ENCODE results near the gene CDKN1A. TPM values are rescaled to one million over a fixed set of nuclear protein-coding genes. Genes with fewer than 3 reads are reported as not detected.

Gene CDKN1A
- total and polyA plus RNA-seq, 12 donors = 23.3 to 357 (median 61.2) TPM

DNA sequence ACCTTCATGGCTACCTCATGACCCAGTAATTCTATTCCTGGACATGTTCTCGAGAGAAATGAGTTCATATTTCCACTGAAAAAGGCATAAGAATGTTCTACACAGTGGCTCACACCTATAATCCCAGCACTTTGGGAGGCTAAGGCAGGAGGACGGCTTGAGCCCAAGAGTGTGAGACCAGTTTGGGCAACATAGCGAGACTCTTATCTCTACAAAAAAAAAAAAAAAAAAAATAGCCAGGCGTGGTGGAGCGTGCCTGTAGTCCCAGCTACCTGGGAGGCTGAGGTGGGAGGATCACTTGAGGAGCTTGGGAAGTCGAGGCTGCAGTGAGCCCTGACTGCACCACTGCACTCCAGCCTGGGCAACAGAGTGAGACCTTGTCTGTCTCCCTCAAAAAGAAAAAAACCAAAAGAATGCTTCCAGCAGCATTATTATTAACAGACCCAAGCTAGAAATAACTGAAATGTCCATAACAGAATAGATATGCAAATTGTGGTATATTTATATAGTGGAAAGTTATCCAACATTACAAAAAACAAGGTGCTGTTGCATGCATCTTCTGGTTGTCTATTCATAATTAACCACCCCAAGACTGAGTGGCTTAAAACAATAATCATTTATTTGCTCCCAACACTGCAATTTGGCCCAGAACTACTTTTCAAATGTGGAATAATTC lies 9.7 kb downstream of the CDKN1A start:
- H3K4me3 ChIP-seq = no peak overlapping the region
- H3K9me3 ChIP-seq = no peaks in the 10 kb centered on the region
- H3K36me3 ChIP-seq = peaks cover 0 to 47% (median 37%) of the 10 kb centered on the region in 9 donors
- ATAC-seq = no peak
- intact Hi-C loops (cut with DNase I) = loop anchor here in 4 of 10 donors (5.0 to 10.0 kb wide), 4 partner anchors 66 to 263 kb away; no protein-coding TSS in a partner anchor
- H3K27me3 ChIP-seq = no peaks in the 10 kb centered on the region
- WGBS, 2 donors = 92 to 96% methylated on average over 6 of the region's 6 CpGs
- H3K4me1 ChIP-seq = peaks cover 0 to 49% (median 26%) of the 10 kb centered on the region in 9 donors
- no peak for DNase-seq
- H3K27ac ChIP-seq = no peak overlapping the region
- TF ChIP-seq CTCF (IDR thresholded peaks at IDR 0.05) = no peak

- intact Hi-C loops (cut with DNase I) = loop anchor here in 4 of 10 donors (5.0 to 10.0 kb wide), 4 partner anchors 66 to 264 kb away; no protein-coding TSS in a partner anchor
- Histone ChIP-seq H3K4me3 (no peak overlapping the region), H3K27ac (no peak overlapping the region), H3K36me3 (peaks cover 0 to 42% (median 37%) of the 10 kb centered on the region in 9 donors), H3K4me1 (peaks cover 0 to 48% (median 23%) of the 10 kb centered on the region in 9 donors), H3K27me3 (no peaks in the 10 kb centered on the region), H3K9me3 (no peaks in the 10 kb centered on the region)
- WGBS, 2 donors = 90% methylated on average over 5 of the region's 5 CpGs
- TF ChIP-seq CTCF (IDR thresholded peaks at IDR 0.05) = no peak
- ATAC-seq (no peak), DNase-seq (no peak)
Measured at GRCh38 chr6:36688739-36689075, 10.2 kb downstream of the CDKN1A start.

GRCh38 chr6:36691011-36691410 lies 12.5 kb downstream of the CDKN1A start:
- intact Hi-C loops (cut with DNase I) = loop anchor here in 2 of 10 donors (5.0 to 10.0 kb wide), 3 partner anchors 36 to 66 kb away; no protein-coding TSS in a partner anchor
- Histone ChIP-seq H3K4me1 (peaks cover 0 to 25% (median 17%) of the 10 kb centered on the region in 9 donors), H3K36me3 (peaks cover 0 to 19% (median 13%) of the 10 kb centered on the region in 9 donors), H3K9me3 (no peaks in the 10 kb centered on the region), H3K27me3 (no peaks in the 10 kb centered on the region), H3K4me3 (no peak overlapping the region), H3K27ac (no peak overlapping the region)
- no peak for TF ChIP-seq CTCF (IDR thresholded peaks at IDR 0.05)
- 92 to 93% methylated on average over 4 of the region's 4 CpGs for WGBS, 2 donors
- no peak for DNase-seq
- ATAC-seq = no peak

DNA sequence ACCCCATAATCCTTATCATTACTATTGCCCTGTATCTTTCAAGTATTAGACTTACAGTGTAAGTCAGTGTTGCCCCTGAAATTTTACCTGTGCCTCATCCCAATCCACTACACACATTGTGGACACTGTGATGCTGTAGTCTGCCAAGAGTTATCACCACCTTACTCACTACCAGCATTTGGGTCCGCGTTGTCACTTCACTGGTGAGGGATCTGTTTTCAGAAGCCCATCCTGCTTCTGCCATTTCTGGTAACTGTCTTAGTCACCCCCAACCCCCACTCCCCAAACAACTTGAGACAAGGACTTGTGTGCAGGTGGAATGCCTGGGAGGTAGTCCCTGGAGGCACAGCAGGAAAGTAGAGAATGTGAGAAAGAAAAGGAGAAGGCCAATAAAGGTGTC lies 13.1 kb downstream of the CDKN1A start:
- TF ChIP-seq CTCF (IDR thresholded peaks at IDR 0.05) = no peak
- no peak for ATAC-seq
- Histone ChIP-seq H3K36me3 (peaks cover 0 to 13% (median 7%) of the 10 kb centered on the region in 9 donors), H3K9me3 (no peaks in the 10 kb centered on the region), H3K4me3 (no peak overlapping the region), H3K27ac (peak overlapping the region in 1 of 10 donors; percentile 2), H3K27me3 (no peaks in the 10 kb centered on the region), H3K4me1 (peaks cover 0 to 22% (median 14%) of the 10 kb centered on the region in 9 donors)
- 60 to 64% methylated on average over 2 of the region's 2 CpGs for WGBS, 2 donors
- no peak for DNase-seq
- intact Hi-C loops (cut with DNase I) = loop anchor here in 2 of 10 donors (5.0 to 10.0 kb wide), 3 partner anchors 36 to 66 kb away; no protein-coding TSS in a partner anchor
